ENCODE data around the gene TMEM101.
"Not testable (repeated sequence)": the region's sequence is repeated elsewhere in the genome, so short reads cannot be mapped to it uniquely, and the experiment has no call there.

TMEM101 gene

GRCh38 chr17:43966276-43966675 lies 48.5 kb downstream of the TMEM101 start:
- no peak overlapping the region for H3K4me2 ChIP-seq
- TF ChIP-seq Cebpa-rat (IDR thresholded peaks at IDR 0.05): no peak
- H3K4me1 ChIP-seq: no peaks in the 10 kb centered on the region
- no peaks in the 10 kb centered on the region for H3K27me3 ChIP-seq
- H3K36me3 ChIP-seq: no peaks in the 10 kb centered on the region
- no peaks in the 10 kb centered on the region for H4K20me1 ChIP-seq
- no peak overlapping the region for H3K9ac ChIP-seq
- H3K27ac ChIP-seq: no peak overlapping the region
- no peak overlapping the region for H3K4me3 ChIP-seq
- H3K9me3 ChIP-seq: no peaks in the 10 kb centered on the region

GRCh38 chr17:43962479-43962878 lies 52.3 kb downstream of the TMEM101 start:
- H3K4me3 ChIP-seq: no peak overlapping the region
- no peaks in the 10 kb centered on the region for H3K9me3 ChIP-seq
- H3K27ac ChIP-seq: no peak overlapping the region
- H3K4me1 ChIP-seq: peaks cover 3% of the 10 kb centered on the region; the same call in 1 of the 2 replicates
- no peak overlapping the region for H3K9ac ChIP-seq
- no peak for TF ChIP-seq Cebpa-rat (IDR thresholded peaks at IDR 0.05)
- H4K20me1 ChIP-seq: no peaks in the 10 kb centered on the region
- H3K4me2 ChIP-seq: no peak overlapping the region
- no peaks in the 10 kb centered on the region for H3K27me3 ChIP-seq
- H3K36me3 ChIP-seq: no peaks in the 10 kb centered on the region

GRCh38 chr17:43961954-43962353 lies 52.8 kb downstream of the TMEM101 start:
- Histone ChIP-seq H3K36me3 (no peaks in the 10 kb centered on the region), H3K9ac (no peak overlapping the region), H4K20me1 (no peaks in the 10 kb centered on the region), H3K27ac (no peak overlapping the region), H3K4me3 (no peak overlapping the region), H3K9me3 (no peaks in the 10 kb centered on the region), H3K27me3 (no peaks in the 10 kb centered on the region), H3K4me1 (peaks cover 4% of the 10 kb centered on the region; the same call in 1 of the 2 replicates), H3K4me2 (no peak overlapping the region)
- TF ChIP-seq Cebpa-rat (IDR thresholded peaks at IDR 0.05): no peak

GRCh38 chr17:43961292-43961691 lies 53.5 kb downstream of the TMEM101 start:
- not testable (repeated sequence) for H3K4me1 ChIP-seq, H3K4me2 ChIP-seq, H3K27me3 ChIP-seq, H3K27ac ChIP-seq, H3K4me3 ChIP-seq, H3K9ac ChIP-seq, H3K9me3 ChIP-seq, H3K36me3 ChIP-seq, H4K20me1 ChIP-seq

Data from BLaER1 (cell line).